Measurements from ENCODE around the gene AQP1.

GRCh38 chr7:30890226-30890625 lies 21.4 kb upstream of the AQP1 start:
- no peak for TF ChIP-seq CTCF (IDR thresholded peaks at IDR 0.05)
- TF ChIP-seq POLR2A (IDR thresholded peaks at IDR 0.05), result no peak

All from thyroid gland (tissue), 4 donors.